GM19351 (cell line): ENCODE results near the gene ZFP36L1.

ENCODE experiments used
- ATAC-seq: cut with Tn5 transposase; IDR thresholded peaks from one replicate; pipeline ENCODE4 v1.9.1; 2021; ENCODE audit warnings: mild to moderate bottlenecking, moderate library complexity; ENCODE audit not compliant: unreplicated experiment

ZFP36L1 gene

GRCh38 chr14:68784978-68785533 lies 7.8 kb downstream of the ZFP36L1 start:
- ATAC-seq, result no peak

GRCh38 chr14:68784226-68784910 lies 8.5 kb downstream of the ZFP36L1 start:
- no peak for ATAC-seq

GRCh38 chr14:68783408-68784225 lies 9.2 kb downstream of the ZFP36L1 start:
- no peak for ATAC-seq

GRCh38 chr14:68782091-68782981 lies 10.5 kb downstream of the ZFP36L1 start:
- ATAC-seq, result no peak

GRCh38 chr14:68781161-68782021 lies 11.5 kb downstream of the ZFP36L1 start:
- no peak for ATAC-seq

GRCh38 chr14:68780358-68781160 lies 12.3 kb downstream of the ZFP36L1 start:
- ATAC-seq, result no peak

- ATAC-seq, result no peak
Measured at GRCh38 chr14:68779761-68780323, 13.0 kb downstream of the ZFP36L1 start.

- ATAC-seq, result no peak
Measured at GRCh38 chr14:68777644-68778043, 15.2 kb downstream of the ZFP36L1 start.

- no peak for ATAC-seq
Measured at GRCh38 chr14:68775614-68776126, 17.2 kb downstream of the ZFP36L1 start.

- ATAC-seq, result no peak
Measured at GRCh38 chr14:68774771-68775613, 17.9 kb downstream of the ZFP36L1 start.

- no peak for ATAC-seq
Measured at GRCh38 chr14:68772761-68773381, 20.0 kb downstream of the ZFP36L1 start.

GRCh38 chr14:68771631-68772030 lies 21.2 kb downstream of the ZFP36L1 start:
- no peak for ATAC-seq

- ATAC-seq, result no peak
Measured at GRCh38 chr14:68770553-68771286, 22.1 kb downstream of the ZFP36L1 start.

GRCh38 chr14:68770051-68770450 lies 22.8 kb downstream of the ZFP36L1 start:
- ATAC-seq, result no peak

GRCh38 chr14:68768316-68768715 lies 24.6 kb downstream of the ZFP36L1 start:
- ATAC-seq, result no peak

- no peak for ATAC-seq
Measured at GRCh38 chr14:68767248-68767645, 25.6 kb downstream of the ZFP36L1 start.
